HCT116 (cell line): ENCODE data around the gene GPA33. TPM values are rescaled to one million over a fixed set of nuclear protein-coding genes. Genes with fewer than 3 reads are reported as not detected.
A peak's percentile ranks its signal among the peaks of the same experiment; 100 is the strongest.

ENCODE experiments used
- ATAC-seq: fragments of 200-7000 bp; cut with Tn5 transposase; 2 replicates; pipeline ENCODE4 v1.9.1; 2020; ENCODE audit warnings: mild to moderate bottlenecking, moderate library complexity
- BruUV-seq: library from RNA; stranded (reverse); fragments of 400-500 nt; replicated peaks from 2 replicates; lab custom pipeline; 2021; lab: Mats Ljungman, UMichigan
- CTCF ChIA-PET: fragments of 300-600 bp; sonication (Branson Sonifier 250); formaldehyde crosslinking; loops from one replicate; lab custom pipeline; 2021; ENCODE audit warnings: antibody characterized with exemption; lab: Charles Lee
- POLR2A ChIA-PET: fragments of 300-600, 350-600 bp; sonication (Branson Sonifier 250); formaldehyde crosslinking; loops from one replicate; lab custom pipeline; 2021; ENCODE audit warnings: antibody characterized with exemption; lab: Charles Lee
- RAD21 ChIA-PET, 2 experiments: fragments of 300-600 bp; sonication (Branson Sonifier 250); formaldehyde crosslinking; loops; one replicate each; lab custom pipeline; 2023; ENCODE audit warnings: low total read pairs in 2 of 2; ENCODE audit not compliant: uncharacterized antibody in 2 of 2, unreplicated experiment in 2 of 2, low non-redundant PET in 1 of 2; lab: Charles Lee
- DNase-seq: peaks from one replicate; pipeline ENCODE4 v3.0.0-alpha.2; 2010; ENCODE audit warnings: low read depth, low spot score
- H2AFZ ChIP-seq: fragments of 200-600 bp; shearing (Covaris generic), sonication (generic); 2 replicates; pipeline ENCODE4 v1.6.1; 2017; ENCODE audit warnings: low read depth, mixed run types, mixed read lengths, antibody characterized with exemption, low read length; ENCODE audit not compliant: poor library complexity, severe bottlenecking
- H3K27ac ChIP-seq: 2 replicates; pipeline ENCODE4 v1.5.1; 2012; ENCODE audit warnings: low read depth, low read length
- H3K27me3 ChIP-seq: fragments of 200-600 bp; sonication (generic); 2 replicates; pipeline ENCODE4 v1.6.1; 2016; ENCODE audit warnings: mixed run types, low read length, mixed read lengths; ENCODE audit not compliant: insufficient read depth
- H3K36me3 ChIP-seq, 2 experiments: fragments of 200-500 bp in 1 of 2; fragments of 200-600 bp in 1 of 2; sonication (Bioruptor generic) in 1 of 2; sonication (generic) in 1 of 2; 2 replicates each; pipeline versions ENCODE4 v1.5.1 to v1.6.1; 2014 to 2016; ENCODE audit warnings: low read length in 2 of 2, inconsistent platforms in 1 of 2, mixed read lengths in 1 of 2, mixed run types in 1 of 2; ENCODE audit not compliant: insufficient read depth in 2 of 2, control insufficient read depth in 1 of 2
- H3K4me1 ChIP-seq, 2 experiments: fragments of 200-600 bp in 1 of 2; sonication (generic) in 1 of 2; 2 replicates each; pipeline versions ENCODE4 v1.5.1 to v1.6.1; 2012 to 2017; ENCODE audit warnings: low read length in 2 of 2, inconsistent platforms in 1 of 2, mild to moderate bottlenecking in 1 of 2, mixed read lengths in 1 of 2, mixed run types in 1 of 2, moderate library complexity in 1 of 2; ENCODE audit not compliant: insufficient read depth in 2 of 2, control insufficient read depth in 1 of 2
- H3K4me2 ChIP-seq: fragments of 200-600 bp; sonication (generic); 2 replicates; pipeline ENCODE4 v1.6.1; 2017; ENCODE audit warnings: mixed run types, low read length, mixed read lengths
- H3K4me3 ChIP-seq, 2 experiments: fragments of 200-600 bp in 1 of 2; sonication (generic) in 1 of 2; replicated peaks in 1 of 2; 2 replicates each; pipeline ENCODE4 v1.5.1; 2011 to 2016; ENCODE audit warnings: low read length in 2 of 2, control low read depth in 1 of 2, low read depth in 1 of 2, mild to moderate bottlenecking in 1 of 2, mixed read lengths in 1 of 2, mixed run types in 1 of 2
- H3K79me2 ChIP-seq: fragments of 200-600 bp; sonication (generic); 2 replicates; pipeline ENCODE4 v1.6.1; 2017; ENCODE audit warnings: mild to moderate bottlenecking, mixed run types, low read length, moderate library complexity, mixed read lengths; ENCODE audit not compliant: insufficient read depth
- H3K9ac ChIP-seq: fragments of 200-600 bp; sonication (generic); 2 replicates; pipeline ENCODE4 v1.6.1; 2016; ENCODE audit warnings: low read length, mixed read lengths
- H3K9me2 ChIP-seq: fragments of 200-600 bp; sonication (generic), shearing (Covaris generic); 2 replicates; pipeline ENCODE4 v1.6.1; 2017; ENCODE audit warnings: mixed run types, mild to moderate bottlenecking, moderate library complexity; ENCODE audit not compliant: insufficient read depth
- H3K9me3 ChIP-seq, 2 experiments: fragments of 200-500 bp in 1 of 2; fragments of 200-600 bp in 1 of 2; sonication (Bioruptor generic) in 1 of 2; sonication (generic) in 1 of 2; 2 replicates each; pipeline ENCODE4 v1.6.1; 2014 to 2017; ENCODE audit warnings: low read length in 2 of 2, mixed read lengths in 2 of 2, inconsistent platforms in 1 of 2, low read depth in 1 of 2, mild to moderate bottlenecking in 1 of 2, mixed run types in 1 of 2, moderate library complexity in 1 of 2; ENCODE audit not compliant: control insufficient read depth in 1 of 2, insufficient read depth in 1 of 2
- H4K20me1 ChIP-seq: fragments of 200-600 bp; sonication (generic), shearing (Covaris generic); 2 replicates; pipeline ENCODE4 v1.6.1; 2017; ENCODE audit warnings: mixed run types, mild to moderate bottlenecking, moderate library complexity; ENCODE audit not compliant: insufficient read depth
- CBX3 ChIP-seq: IDR thresholded peaks from 2 replicates; pipeline ENCODE4 v1.6.1; 2012; ENCODE audit warnings: low read depth
- CTCF ChIP-seq, 3 experiments: fragments of 200-600 bp in 1 of 3; sonication (generic) in 1 of 3; IDR thresholded peaks in 2 of 3; conservative IDR thresholded peaks in 1 of 3; 2 replicates each; pipeline ENCODE4 v1.5.1; 2012 to 2017; ENCODE audit warnings: low read depth in 2 of 3, low read length in 2 of 3, antibody characterized with exemption in 1 of 3, borderline replicate concordance in 1 of 3, control low read depth in 1 of 3, mild to moderate bottlenecking in 1 of 3, mixed read lengths in 1 of 3, mixed run types in 1 of 3, moderate library complexity in 1 of 3; ENCODE audit not compliant: insufficient read depth in 1 of 3
- EGR1 ChIP-seq: IDR thresholded peaks from 2 replicates; pipeline ENCODE4 v1.6.1; 2012; ENCODE audit warnings: low read depth
- RAD21 ChIP-seq: IDR thresholded peaks from 2 replicates; pipeline ENCODE4 v1.6.1; 2012; ENCODE audit warnings: low read depth, mild to moderate bottlenecking
- SIN3A ChIP-seq: IDR thresholded peaks from 2 replicates; pipeline ENCODE4 v1.6.1; 2012; ENCODE audit warnings: low read depth
- ZFX ChIP-seq: fragments of 450-650 bp; IDR thresholded peaks from 2 replicates; pipeline ENCODE4 v1.6.1; 2017
- intact Hi-C: fragments of 100-400 bp; cut with micrococcal nuclease; formaldehyde crosslinking; loops from 2 replicates; pipeline ENCODE4 v1.10.0; 2022
- total RNA-seq: library from RNA; stranded (reverse); gene quantifications from one replicate; pipeline ENCODE4 v1.2.1, GENCODE V29; 2021; ENCODE audit not compliant: unreplicated experiment

The GPA33 gene
- total RNA-seq, 1 experiment from 2014 or later: 0.22 TPM

GRCh38 chr1:167059045-167059808, 30.9 kb downstream of the GPA33 start:
- Histone ChIP-seq H3K4me2 (peak overlapping the region; percentile 62), H3K27me3 (no peaks in the 10 kb centered on the region)

More at GRCh38 chr1:167059045-167059808, 30.9 kb downstream of the GPA33 start:
- Histone ChIP-seq H3K9ac (peak overlapping the region; percentile 34), H3K9me3 (no peaks in the 10 kb centered on the region), H3K4me3 (peak overlapping the region; percentile 31 to 32), H3K9me2 (no peaks in the 10 kb centered on the region), H4K20me1 (no peaks in the 10 kb centered on the region), H2AFZ (peak overlapping the region; percentile 78), H3K36me3 (no peaks in the 10 kb centered on the region), H3K79me2 (no peaks in the 10 kb centered on the region), H3K27ac (peak overlapping the region; percentile 10), H3K4me1 (peaks cover 3 to 22% of the 10 kb centered on the region in 2 experiments; a peak in 3 of 4 replicates)
- no TSS peak for BruUV-seq
- TF ChIP-seq RAD21: peak; percentile 92
- no peak for TF ChIP-seq EGR1
- peak; percentile 75 to 95 (median 88); a peak in 5 of 6 replicates for TF ChIP-seq CTCF (IDR thresholded peaks at IDR 0.05 in 2 of 3, conservative IDR thresholded peaks at IDR 0.05 in 1 of 3; ENCODE audit: borderline replicate concordance in 1 of 3, insufficient read depth in 1 of 3, low read depth in 2 of 3, low read length in 2 of 3)
- TF ChIP-seq SIN3A: no peak
- peak; percentile 34; the same call in 1 of the 2 replicates for TF ChIP-seq ZFX
- peak; percentile 75 for TF ChIP-seq CBX3
- POLR2A ChIA-PET: interaction anchor here (1.0 to 1.7 kb wide), 2 partner anchors 149 to 161 kb away, joined by 3 to 8 read pairs (median 6); partner anchors contain the start of gene POU2F1
- ATAC-seq (peak; percentile 76), DNase-seq (peak; percentile 52)
- intact Hi-C loops: loop anchor here (1.0 to 5.0 kb wide), 3 partner anchors 149 to 1132 kb away; no protein-coding TSS in a partner anchor
- CTCF ChIA-PET: interaction anchor here (0.6 to 8.4 kb wide), 25 partner anchors 10 to 1134 kb away, joined by 3 to 324 read pairs (median 4); partner anchors contain the start of genes POGK, POU2F1 and TADA1
- RAD21 ChIA-PET: interaction anchor here (0.8 to 4.5 kb wide), 3 partner anchors 65 to 149 kb away, joined by 4 to 69 read pairs (median 44); no protein-coding TSS in a partner anchor
